ENCODE data around the gene PIK3C3. TPM values are rescaled to one million over a fixed set of nuclear protein-coding genes. Genes with fewer than 3 reads are reported as not detected.

The PIK3C3 gene
- total RNA-seq, 1 experiment from 2014 or later, result 50.5 TPM

GRCh38 chr18:42100248-42100647 lies 145.2 kb downstream of the PIK3C3 start:
- Mint-ChIP-seq H3K4me3 (ENCODE audit: unreplicated experiment) (no peak overlapping the region), H3K36me3 (ENCODE audit: insufficient read depth, unreplicated experiment) (no peaks in the 10 kb centered on the region), H3K4me1 (ENCODE audit: insufficient read depth, unreplicated experiment) (no peaks in the 10 kb centered on the region), H3K9me3 (ENCODE audit: unreplicated experiment) (no peaks in the 10 kb centered on the region), H3K27me3 (ENCODE audit: insufficient read depth, unreplicated experiment) (no peaks in the 10 kb centered on the region), H3K27ac (ENCODE audit: low read depth, unreplicated experiment) (no peak overlapping the region)
- intact Hi-C loops (cut with micrococcal nuclease), result no loop called here
- BruUV-seq (replicated peaks), result no TSS peak
- POLR2A ChIA-PET, result no interaction called here
- CTCF ChIA-PET, result interaction anchor here (1.8 to 2.6 kb wide), 2 partner anchors 14 to 47 kb away, joined by 7 to 28 read pairs; no protein-coding TSS in a partner anchor
- DNase-seq (ENCODE audit: unreplicated experiment), result no peak
- no peak for TF ChIP-seq CTCF (IDR thresholded peaks at IDR 0.05; ENCODE audit: unreplicated experiment)

GRCh38 chr18:42100911-42101310 lies 145.9 kb downstream of the PIK3C3 start:
- DNase-seq (ENCODE audit: unreplicated experiment), result no peak
- ChIA-PET CTCF (interaction anchor here (0.9 to 2.6 kb wide), 4 partner anchors 13 to 1170 kb away, joined by 3 to 28 read pairs (median 6); no protein-coding TSS in a partner anchor), POLR2A (no interaction called here)
- Mint-ChIP-seq H3K4me3 (ENCODE audit: unreplicated experiment) (no peak overlapping the region), H3K27me3 (ENCODE audit: insufficient read depth, unreplicated experiment) (no peaks in the 10 kb centered on the region), H3K9me3 (ENCODE audit: unreplicated experiment) (no peaks in the 10 kb centered on the region), H3K36me3 (ENCODE audit: insufficient read depth, unreplicated experiment) (no peaks in the 10 kb centered on the region), H3K4me1 (ENCODE audit: insufficient read depth, unreplicated experiment) (no peaks in the 10 kb centered on the region), H3K27ac (ENCODE audit: low read depth, unreplicated experiment) (no peak overlapping the region)
- no TSS peak for BruUV-seq (replicated peaks)
- no peak for TF ChIP-seq CTCF (IDR thresholded peaks at IDR 0.05; ENCODE audit: unreplicated experiment)
- intact Hi-C loops (cut with micrococcal nuclease), result no loop called here

GRCh38 chr18:42105394-42105793 lies 150.4 kb downstream of the PIK3C3 start:
- H3K36me3 Mint-ChIP-seq (ENCODE audit: insufficient read depth, unreplicated experiment), result no peaks in the 10 kb centered on the region
- CTCF ChIA-PET, result interaction anchor here (0.7 to 3.2 kb wide), 2 partner anchors 9 to 136 kb away, joined by 3 to 14 read pairs; no protein-coding TSS in a partner anchor
- POLR2A ChIA-PET, result no interaction called here
- no peaks in the 10 kb centered on the region for H3K27me3 Mint-ChIP-seq (ENCODE audit: insufficient read depth, unreplicated experiment)
- no peak for TF ChIP-seq CTCF (IDR thresholded peaks at IDR 0.05; ENCODE audit: unreplicated experiment)
- no peak for DNase-seq (ENCODE audit: unreplicated experiment)
- H3K9me3 Mint-ChIP-seq (ENCODE audit: unreplicated experiment), result no peaks in the 10 kb centered on the region
- BruUV-seq (replicated peaks), result no TSS peak
- H3K27ac Mint-ChIP-seq (ENCODE audit: low read depth, unreplicated experiment), result no peak overlapping the region
- H3K4me1 Mint-ChIP-seq (ENCODE audit: insufficient read depth, unreplicated experiment), result no peaks in the 10 kb centered on the region
- intact Hi-C loops (cut with micrococcal nuclease), result no loop called here
- no peak overlapping the region for H3K4me3 Mint-ChIP-seq (ENCODE audit: unreplicated experiment)

- Mint-ChIP-seq H3K4me3 (ENCODE audit: unreplicated experiment) (no peak overlapping the region), H3K9me3 (ENCODE audit: unreplicated experiment) (no peaks in the 10 kb centered on the region), H3K27me3 (ENCODE audit: insufficient read depth, unreplicated experiment) (no peaks in the 10 kb centered on the region), H3K36me3 (ENCODE audit: insufficient read depth, unreplicated experiment) (no peaks in the 10 kb centered on the region), H3K27ac (ENCODE audit: low read depth, unreplicated experiment) (no peak overlapping the region), H3K4me1 (ENCODE audit: insufficient read depth, unreplicated experiment) (no peaks in the 10 kb centered on the region)
- BruUV-seq (replicated peaks), result no TSS peak
- intact Hi-C loops (cut with micrococcal nuclease), result no loop called here
- no peak for DNase-seq (ENCODE audit: unreplicated experiment)
- TF ChIP-seq CTCF (IDR thresholded peaks at IDR 0.05; ENCODE audit: unreplicated experiment), result no peak
- CTCF ChIA-PET, result interaction anchor here (1.2 kb wide), 1 partner anchor 1481 kb away, joined by 3 read pairs; no protein-coding TSS in a partner anchor
- POLR2A ChIA-PET, result no interaction called here
Observed at GRCh38 chr18:42106784-42107183, 151.8 kb downstream of the PIK3C3 start.
